GM12878 (cell line): Measurements from ENCODE around the gene SMARCA4. TPM values are rescaled to one million over a fixed set of nuclear protein-coding genes. Genes with fewer than 3 reads are reported as not detected.
A peak's percentile ranks its signal among the peaks of the same experiment; 100 is the strongest.

ENCODE experiments used
- ELK1 ChIP-seq: IDR thresholded peaks from 2 replicates; pipeline ENCODE4 v1.6.1; 2012; ENCODE audit warnings: low read depth, low read length, improper control_type of control experiment
- ETV6 ChIP-seq, 2 experiments: fragments of 450-650 bp in 1 of 2; IDR thresholded peaks in 1 of 2; conservative IDR thresholded peaks in 1 of 2; 2 replicates each; pipeline ENCODE4 v1.6.1; 2014; ENCODE audit warnings: antibody characterized with exemption in 1 of 2, borderline replicate concordance in 1 of 2, low read depth in 1 of 2, mild to moderate bottlenecking in 1 of 2, moderate library complexity in 1 of 2
- EZH2 ChIP-seq: IDR thresholded peaks from 2 replicates; pipeline ENCODE4 v1.6.1; 2012; ENCODE audit warnings: low read depth, mild to moderate bottlenecking, control low read depth, inconsistent platforms, low read length, borderline replicate concordance; ENCODE audit not compliant: control insufficient read depth
- FOS ChIP-seq: IDR thresholded peaks from 3 replicates; pipeline ENCODE4 v1.6.1; 2011; ENCODE audit warnings: borderline replicate concordance; ENCODE audit not compliant: insufficient read length; ENCODE audit errors: extremely low read depth
- HCFC1 ChIP-seq: fragments of 150-350 bp; IDR thresholded peaks from 2 replicates; pipeline ENCODE4 v1.6.1; 2014; ENCODE audit warnings: low read length
- IRF3 ChIP-seq: fragments of 450-650 bp; IDR thresholded peaks from 2 replicates; pipeline ENCODE4 v1.6.1; 2014; ENCODE audit warnings: mild to moderate bottlenecking
- IRF5 ChIP-seq: fragments of 450-650 bp; IDR thresholded peaks from 2 replicates; pipeline ENCODE4 v1.6.1; 2017; ENCODE audit warnings: borderline replicate concordance
- MTA3 ChIP-seq: IDR thresholded peaks from 2 replicates; pipeline ENCODE4 v1.6.1; 2012; ENCODE audit warnings: low read length, inconsistent platforms, borderline replicate concordance
- MXI1 ChIP-seq: fragments of 150-350 bp; IDR thresholded peaks from 2 replicates; pipeline ENCODE4 v1.6.1; 2011; ENCODE audit warnings: low read depth, mild to moderate bottlenecking, inconsistent platforms, low read length, improper control_type of control experiment
- MYC ChIP-seq: IDR thresholded peaks from 2 replicates; pipeline ENCODE4 v1.6.1; 2011; ENCODE audit warnings: mild to moderate bottlenecking, low read length, moderate library complexity, inconsistent platforms; ENCODE audit not compliant: insufficient read depth, insufficient replicate concordance, insufficient read length, severe bottlenecking
- NR2C1 ChIP-seq: fragments of 450-650 bp; IDR thresholded peaks from 2 replicates; pipeline ENCODE4 v1.6.1; 2017; ENCODE audit warnings: antibody characterized with exemption, mild to moderate bottlenecking, moderate library complexity
- PAX5 ChIP-seq: IDR thresholded peaks from 2 replicates; pipeline ENCODE4 v1.6.1; 2011; ENCODE audit warnings: low read depth, low read length, borderline replicate concordance
- PBX3 ChIP-seq: IDR thresholded peaks from 2 replicates; pipeline ENCODE4 v1.6.1; 2011; ENCODE audit warnings: mild to moderate bottlenecking, low read depth, low read length, moderate library complexity; ENCODE audit not compliant: insufficient replicate concordance
- RUNX3 ChIP-seq: IDR thresholded peaks from 2 replicates; pipeline ENCODE4 v1.6.1; 2012; ENCODE audit warnings: low read length, inconsistent platforms
- SIN3A ChIP-seq: IDR thresholded peaks from 2 replicates; pipeline ENCODE4 v1.6.1; 2012; ENCODE audit warnings: low read depth, low read length, improper control_type of control experiment
- SREBF2 ChIP-seq: IDR thresholded peaks from 2 replicates; pipeline ENCODE4 v1.6.1; 2012; ENCODE audit warnings: mild to moderate bottlenecking, low read length
- TAF1 ChIP-seq: IDR thresholded peaks from 2 replicates; pipeline ENCODE4 v1.6.1; 2011; ENCODE audit warnings: mild to moderate bottlenecking, low read depth, low read length, borderline replicate concordance
- TARDBP ChIP-seq: IDR thresholded peaks from 2 replicates; pipeline ENCODE4 v1.6.1; 2016; ENCODE audit warnings: borderline replicate concordance
- WRNIP1 ChIP-seq: IDR thresholded peaks from 2 replicates; pipeline ENCODE4 v1.6.1; 2011; ENCODE audit warnings: low read depth, low read length, improper control_type of control experiment, borderline replicate concordance
- ZBED1 ChIP-seq: IDR thresholded peaks from 2 replicates; pipeline ENCODE4 v1.6.1; 2016; ENCODE audit warnings: borderline replicate concordance
- ZBTB4 ChIP-seq: fragments of 450-650 bp; formaldehyde crosslinking; IDR thresholded peaks from 2 replicates; pipeline ENCODE4 v1.4.0; 2022; ENCODE audit warnings: mild to moderate bottlenecking, moderate library complexity
- ZNF24 ChIP-seq: fragments of 450-650 bp; IDR thresholded peaks from 2 replicates; pipeline ENCODE4 v1.6.1; 2017; ENCODE audit warnings: antibody characterized with exemption, mild to moderate bottlenecking
- polyA plus RNA-seq, 11 experiments: library from polyadenylated mRNA; depleted of rRNA in 4 of 11; unstranded in 6 of 11; stranded (reverse) in 5 of 11; fragments of >200 nt; fragmentation: Nextera tagmentation in 4 of 11; fragmentation: Illumina TruSeq in 1 of 11; extraction: Ambion mirVana in 4 of 11; extraction: Trizol in 1 of 11; gene quantifications; 1 replicate in 1 of 11; 2 replicates in 10 of 11; pipeline versions ENCODE4 v1.2.1 to v1.2.3, GENCODE V29; 2011 to 2016; ENCODE audit warnings: inconsistent platforms in 2 of 11, missing spikeins in 2 of 11, low read depth in 1 of 11
- total RNA-seq, 4 experiments: library from RNA; depleted of rRNA in 3 of 4; stranded (reverse); fragments of >200 nt in 3 of 4; fragmentation: Illumina TruSeq in 1 of 4; extraction: Trizol in 1 of 4; gene quantifications; 2 replicates each; pipeline versions ENCODE4 v1.2.1 to v1.2.3, GENCODE V29; 2013 to 2021

The SMARCA4 gene
- total and polyA plus RNA-seq, 10 of the 15 experiments (the other 5 are each of a cell fraction or from before 2014, with no cell fraction given): 22.4 to 175 (median 57.4) TPM

GRCh38 chr19:11096210-11096841 lies 135.5 kb downstream of the SMARCA4 start (continued):
- TF ChIP-seq IRF5 (no peak), MTA3 (peak; percentile 83; the same call in 1 of the 2 replicates), ETV6 (conservative IDR thresholded peaks at IDR 0.05 in 1 of 2, IDR thresholded peaks at IDR 0.05 in 1 of 2; ENCODE audit: borderline replicate concordance in 1 of 2, low read depth in 1 of 2) (peak in 1 of 2 experiments; percentile 82; a peak in 1 of 4 replicates), TAF1 (no peak), HCFC1 (no peak), NR2C1 (no peak), TARDBP (no peak), SREBF2 (no peak), WRNIP1 (no peak), FOS (no peak), ZBED1 (no peak), PBX3 (no peak), MYC (no peak), ZNF24 (0 out of 2 replicates have a peak, but pooled peaks have one; percentile 10), ELK1 (no peak), ZBTB4 (CRISPR knock-in tag) (no peak), MXI1 (no peak), RUNX3 (0 out of 2 replicates have a peak, but pooled peaks have one; percentile 38), PAX5 (no peak), EZH2 (no peak), SIN3A (no peak), IRF3 (no peak)
